Stimulated activated CD8-positive, alpha-beta memory T cell treated with anti-CD3 and anti-CD28 coated beads, Interleukin-4, amount 100 ng/mL, for 1 hour (primary cell): ENCODE results near the gene AQP6.
A peak's percentile ranks its signal among the peaks of the same experiment; 100 is the strongest.

Experiments used
- DNase-seq, 2 donors: peaks; one replicate each; pipeline ENCODE4 v3.0.0-alpha.2; 2020; ENCODE audit warnings: low read depth in 2 of 2, low spot score in 1 of 2

Gene AQP6

DNA sequence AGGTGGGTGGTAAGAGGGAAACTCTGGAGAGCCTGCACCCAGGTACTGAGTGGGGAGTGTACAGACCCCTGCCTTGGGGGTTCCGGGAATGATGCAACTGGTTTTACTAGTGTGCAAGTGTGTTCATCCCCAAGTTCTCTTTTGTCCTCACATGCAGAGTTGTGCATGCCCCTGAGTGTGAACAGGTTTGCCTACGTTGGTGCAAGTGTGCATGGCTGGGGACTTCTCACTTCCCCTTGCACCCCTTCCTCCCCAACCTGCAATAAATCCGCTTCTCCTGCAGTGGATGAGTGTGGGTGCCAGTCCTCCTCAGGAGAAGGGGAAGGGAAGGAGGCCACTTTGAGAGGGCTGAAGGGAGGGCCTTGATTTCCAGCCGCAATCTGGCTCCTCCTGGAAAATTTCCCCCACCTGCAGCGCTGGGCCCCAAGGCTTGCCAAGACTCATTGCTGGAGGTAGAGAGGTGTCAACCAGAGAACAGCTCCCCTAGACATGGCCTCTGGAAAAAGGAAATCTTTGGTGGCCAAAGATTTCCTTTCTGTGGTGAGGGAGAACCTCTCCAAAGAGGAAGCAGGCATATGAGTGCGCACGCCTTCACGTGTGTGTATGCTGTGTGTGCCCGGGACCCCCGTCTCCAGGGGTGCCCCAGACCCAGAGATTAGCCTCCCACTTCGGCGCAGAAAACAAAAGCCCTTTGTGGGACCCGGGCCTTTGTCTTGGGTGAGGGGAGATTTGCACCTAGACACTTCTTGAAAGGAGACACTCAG, 16.7 kb upstream of the AQP6 start:
- no peak for DNase-seq

DNA sequence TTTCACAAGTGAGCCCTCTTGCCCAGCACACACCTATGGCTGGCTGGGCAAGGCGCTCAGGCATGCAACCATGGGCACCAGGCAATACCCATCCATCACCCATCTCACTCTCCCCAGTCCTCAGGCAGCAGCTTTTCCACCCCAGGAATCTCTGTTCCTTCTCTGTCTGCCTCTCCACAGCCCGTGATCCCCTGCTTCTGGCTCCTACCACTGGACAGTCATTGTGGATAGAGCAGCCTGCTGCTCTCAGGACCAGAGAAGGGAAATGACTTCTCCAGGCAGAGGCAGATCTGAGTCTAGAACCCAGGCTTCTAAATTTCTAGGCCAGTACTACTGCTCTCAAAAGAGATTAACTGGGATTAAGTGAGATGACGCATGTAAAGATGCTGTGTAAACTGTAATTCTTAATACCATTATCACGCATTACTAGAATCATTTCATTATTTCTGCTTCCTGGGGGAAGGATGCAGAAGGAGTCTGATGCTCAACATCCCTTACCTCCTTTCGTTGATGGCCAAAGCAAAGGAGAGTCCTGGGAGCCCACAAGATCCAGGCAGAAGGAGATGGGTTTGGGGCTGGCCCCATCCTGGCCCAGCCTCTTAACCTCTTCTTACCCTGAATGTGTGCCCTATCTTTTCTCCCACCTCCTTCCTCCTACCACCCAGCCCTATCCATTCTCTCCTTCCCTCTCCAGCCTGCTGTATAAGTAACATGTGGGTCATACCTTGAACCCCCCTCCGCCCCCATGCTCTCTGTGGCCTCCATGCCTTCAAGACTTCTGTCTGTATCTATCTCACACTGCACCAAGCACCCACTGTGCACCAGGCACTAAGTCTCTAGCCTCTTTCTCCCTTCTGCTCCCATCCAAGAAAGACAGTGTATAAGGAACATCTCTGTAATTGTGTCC, 15.8 kb upstream of the AQP6 start:
- no peak for DNase-seq

DNA sequence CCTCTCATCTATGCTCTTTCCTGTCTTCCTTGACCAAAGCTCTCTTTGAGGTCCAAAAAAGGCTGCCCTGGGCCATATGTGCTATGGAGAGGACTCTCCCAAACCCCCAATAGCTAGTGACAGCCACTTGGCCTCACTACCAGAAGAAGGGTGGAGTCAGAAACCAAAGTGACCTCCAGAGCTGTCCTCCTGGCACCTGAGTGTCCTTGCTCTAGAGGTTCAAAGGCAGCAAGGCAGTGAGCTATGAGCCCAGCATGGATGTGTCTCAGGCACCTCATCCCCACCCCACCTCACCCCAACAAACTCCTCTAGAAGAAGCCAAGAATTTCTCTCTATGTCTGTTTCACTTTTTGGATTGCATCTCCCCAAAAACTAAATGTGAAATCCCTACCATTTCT, 15.2 kb upstream of the AQP6 start:
- no peak for DNase-seq

DNA sequence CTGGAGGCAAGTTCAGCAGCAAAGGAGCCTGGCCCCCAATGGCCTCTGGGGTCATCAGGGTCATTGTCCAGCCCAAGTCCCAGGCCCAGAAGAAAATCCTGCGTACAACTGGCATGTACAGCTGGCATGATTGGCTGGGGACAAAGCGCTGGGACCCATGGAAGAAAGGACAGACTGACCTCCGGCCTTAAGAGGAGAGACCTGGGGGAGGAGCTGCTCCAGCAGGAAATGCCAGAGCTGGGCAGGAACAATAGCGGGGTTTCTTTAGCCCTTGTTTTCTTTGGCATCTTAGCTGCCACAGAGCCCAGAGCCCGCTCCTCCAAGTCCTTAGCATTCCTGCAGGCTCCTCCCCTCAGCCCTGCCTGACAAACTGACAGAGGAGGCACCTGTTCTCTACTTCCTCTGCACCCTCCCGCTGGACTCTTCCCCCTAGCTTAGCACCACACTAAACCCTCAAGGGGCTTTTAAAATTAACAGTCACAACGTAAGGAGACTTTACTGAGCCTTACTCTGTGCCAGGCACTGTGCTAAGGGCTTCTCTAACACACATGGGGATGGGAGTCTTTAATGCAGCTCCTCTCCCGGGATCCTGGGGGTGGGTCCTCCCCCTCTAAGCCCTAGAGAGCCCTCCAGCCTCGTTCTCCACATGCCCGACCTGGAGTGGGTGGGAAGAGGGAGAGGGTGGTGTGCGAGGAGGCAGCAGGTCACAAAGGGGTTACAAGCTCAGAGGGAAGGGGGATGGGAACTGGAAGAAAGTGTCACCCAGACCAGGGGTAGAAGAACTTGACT, 12.9 kb upstream of the AQP6 start:
- DNase-seq, result no peak

DNA sequence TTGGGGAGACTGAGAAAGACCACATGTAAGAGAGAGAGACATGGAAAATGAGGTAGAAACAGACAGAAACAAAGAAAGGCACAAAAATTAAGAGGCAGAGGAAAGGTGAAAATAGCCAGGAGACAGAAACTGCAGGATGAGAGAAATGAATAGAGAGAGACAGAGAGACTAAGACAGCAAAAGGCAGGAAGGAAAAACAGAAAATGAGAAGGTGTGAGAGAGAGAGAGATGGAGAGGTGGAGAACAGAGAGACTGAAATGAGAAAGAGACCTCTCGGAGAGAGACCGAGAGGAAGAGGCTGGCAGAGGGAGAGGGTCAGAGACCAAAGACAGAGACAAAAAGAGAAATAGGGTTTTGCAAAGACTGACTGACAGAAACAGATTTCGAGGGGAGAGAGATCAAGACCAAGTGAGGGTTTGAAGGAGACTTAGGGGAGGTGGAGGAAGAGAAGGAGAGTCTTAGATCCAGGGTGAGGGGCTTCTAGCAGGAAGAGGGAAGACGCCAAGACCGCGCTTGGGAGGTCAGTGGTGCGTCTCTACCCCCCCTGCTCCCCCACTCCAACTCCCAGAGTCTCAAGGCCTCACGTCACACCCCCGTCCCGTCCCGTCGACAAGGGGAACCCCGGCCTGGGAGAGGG, 12.2 kb upstream of the AQP6 start:
- DNase-seq, result no peak

GRCh38 chr12:49961111-49961922, 11.4 kb upstream of the AQP6 start, which contains the start of gene AQP5:
AQP5 (plus strand) TSS chr12:49961872; CDS start chr12:49962018, 146 bp downstream.
- no peak for DNase-seq

- DNase-seq, result no peak
Observed at GRCh38 chr12:49961993-49962764, 10.6 kb upstream of the AQP6 start.

- no peak for DNase-seq
Observed at GRCh38 chr12:49962861-49963765, 9.6 kb upstream of the AQP6 start.

DNA sequence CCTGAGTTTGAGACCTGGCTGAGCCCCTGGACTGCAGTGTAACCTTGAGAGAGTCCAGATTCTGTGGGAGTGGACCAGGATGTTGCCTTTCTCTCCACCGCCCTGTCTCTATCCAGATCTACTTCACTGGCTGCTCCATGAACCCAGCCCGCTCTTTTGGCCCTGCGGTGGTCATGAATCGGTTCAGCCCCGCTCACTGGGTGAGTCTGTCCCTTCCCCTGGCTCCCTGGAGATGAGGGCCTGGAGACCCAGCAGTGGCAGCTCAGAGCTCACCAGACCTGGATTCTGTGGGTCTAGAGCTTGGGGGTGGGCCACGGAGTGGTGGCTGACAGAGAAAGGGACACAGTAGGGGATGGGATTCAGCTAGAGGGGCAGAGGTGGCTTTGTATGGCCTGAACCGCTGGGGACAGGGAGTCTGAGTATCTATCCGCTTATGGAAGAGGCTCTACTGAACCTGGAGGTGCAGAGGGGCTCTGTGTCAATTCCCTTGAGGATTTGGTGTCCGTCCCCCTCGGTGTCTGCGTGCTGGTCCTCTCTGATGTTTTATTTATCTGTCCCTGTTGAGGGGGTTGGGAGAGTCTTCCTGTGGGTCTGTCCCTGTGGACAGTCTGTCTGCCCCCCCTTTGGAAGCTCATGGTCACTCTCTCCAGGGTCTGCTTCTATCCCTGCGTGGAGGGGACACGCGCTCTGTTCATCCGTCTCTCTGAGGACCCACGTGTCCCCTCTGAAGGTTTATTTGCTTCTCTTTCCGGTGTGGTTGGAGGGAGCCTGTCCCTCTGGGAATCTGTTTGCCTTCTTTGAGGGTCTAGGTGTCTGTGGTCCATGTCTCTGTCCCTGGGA, 8.6 kb upstream of the AQP6 start:
- no peak for DNase-seq

- no peak for DNase-seq
Observed at GRCh38 chr12:49964849-49965624, 7.7 kb upstream of the AQP6 start.

DNA sequence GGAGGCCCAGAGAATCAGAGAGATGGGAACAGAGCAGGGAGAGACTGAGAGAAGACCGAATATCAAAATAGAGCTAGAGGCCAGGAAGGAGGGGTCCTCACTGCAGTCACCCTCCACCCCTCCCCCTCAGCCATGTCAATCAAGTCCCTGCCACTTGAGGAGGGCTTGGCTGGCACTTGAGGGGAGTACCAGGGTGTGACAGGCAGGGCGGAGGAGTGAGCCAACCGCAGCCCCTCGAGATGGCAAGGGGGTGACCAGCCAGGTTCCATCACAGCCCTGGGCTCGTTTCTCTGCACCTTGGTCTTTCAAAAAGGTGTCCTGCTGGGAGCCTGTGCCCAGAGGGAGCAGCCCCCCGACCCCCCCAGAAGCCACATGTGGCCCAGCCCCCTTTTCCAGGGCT, 6.9 kb upstream of the AQP6 start:
- DNase-seq, result no peak

GRCh38 chr12:49966511-49967041, 6.2 kb upstream of the AQP6 start:
- no peak for DNase-seq

- DNase-seq, result peak; percentile 84 to 91
Observed at GRCh38 chr12:49967042-49967776, 5.5 kb upstream of the AQP6 start.

GRCh38 chr12:49967777-49968250, 4.9 kb upstream of the AQP6 start:
- DNase-seq, result no peak

DNA sequence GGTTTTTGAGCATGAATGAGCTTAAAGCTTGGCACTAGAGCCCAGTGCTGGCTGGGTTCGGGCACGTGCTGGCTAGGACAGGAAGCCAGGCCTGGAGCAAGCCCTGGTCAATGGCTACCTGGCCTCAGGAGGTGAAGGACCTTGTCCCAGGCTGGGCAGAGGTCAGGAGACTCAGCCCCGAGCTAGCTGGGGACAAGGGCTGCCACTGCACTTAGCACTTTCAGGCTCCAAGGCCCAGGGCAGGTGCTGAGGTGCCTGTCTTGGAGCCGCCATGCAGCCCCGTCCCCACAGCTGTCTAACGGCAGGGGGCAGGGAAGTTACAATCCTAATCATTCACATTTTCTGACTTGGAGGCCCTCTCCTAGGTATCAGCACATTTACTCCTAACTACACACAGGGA, 4.3 kb upstream of the AQP6 start:
- no peak for DNase-seq

GRCh38 chr12:49969027-49969426, 3.7 kb upstream of the AQP6 start:
- DNase-seq, result no peak
